ENCODE data around the gene PDZD2.

GRCh38 chr5:31596354-31596753 is 42.6 kb upstream of the PDZD2 start:
- TF ChIP-seq CTCF (IDR thresholded peaks at IDR 0.05; ENCODE audit: borderline replicate concordance, extremely low read depth, low read length, poor library complexity, severe bottlenecking) (no peak), EZH2 (IDR thresholded peaks at IDR 0.05; ENCODE audit: borderline replicate concordance, low read depth, low read length, severe bottlenecking) (no peak)
